HL-60 (cell line): ENCODE measurements around the gene DNM3.

Experiments
- GABPA ChIP-seq: IDR thresholded peaks from 2 replicates; pipeline ENCODE4 v1.6.1; 2012; ENCODE audit warnings: low read depth
- POLR2AphosphoS5 ChIP-seq: IDR thresholded peaks from 2 replicates; pipeline ENCODE4 v1.6.1; 2012; ENCODE audit warnings: low read depth
- SPI1 ChIP-seq: IDR thresholded peaks from 2 replicates; pipeline ENCODE4 v1.6.1; 2012; ENCODE audit warnings: low read depth, mild to moderate bottlenecking, borderline replicate concordance
- TF ChIP-seq, protein P1 (sequence below): IDR thresholded peaks from one replicate; pipeline ENCODE4 v1.5.1; 2011; ENCODE audit warnings: low read length, control low read depth, inconsistent platforms; ENCODE audit not compliant: insufficient read depth

DNA sequence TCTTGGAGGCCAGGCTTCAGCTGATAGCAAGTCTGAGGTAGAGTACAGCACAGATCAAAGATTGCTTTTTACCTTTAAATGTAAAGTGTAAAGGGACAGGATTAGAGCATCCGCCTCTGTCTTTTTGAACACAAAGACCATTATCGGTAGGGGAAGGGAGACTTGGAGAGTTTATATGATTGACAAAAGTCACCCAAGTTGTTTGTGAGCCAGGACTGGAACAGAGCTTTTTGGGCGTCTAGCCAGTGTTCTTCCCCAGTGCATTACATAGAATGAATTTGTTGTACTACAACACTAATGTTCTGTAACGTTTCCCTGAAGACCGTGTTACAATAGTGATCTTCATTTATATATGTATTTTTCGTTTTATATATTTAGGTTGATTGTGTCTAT is 611.9 kb downstream of the DNM3 start:
- TF ChIP-seq, protein P1, sequence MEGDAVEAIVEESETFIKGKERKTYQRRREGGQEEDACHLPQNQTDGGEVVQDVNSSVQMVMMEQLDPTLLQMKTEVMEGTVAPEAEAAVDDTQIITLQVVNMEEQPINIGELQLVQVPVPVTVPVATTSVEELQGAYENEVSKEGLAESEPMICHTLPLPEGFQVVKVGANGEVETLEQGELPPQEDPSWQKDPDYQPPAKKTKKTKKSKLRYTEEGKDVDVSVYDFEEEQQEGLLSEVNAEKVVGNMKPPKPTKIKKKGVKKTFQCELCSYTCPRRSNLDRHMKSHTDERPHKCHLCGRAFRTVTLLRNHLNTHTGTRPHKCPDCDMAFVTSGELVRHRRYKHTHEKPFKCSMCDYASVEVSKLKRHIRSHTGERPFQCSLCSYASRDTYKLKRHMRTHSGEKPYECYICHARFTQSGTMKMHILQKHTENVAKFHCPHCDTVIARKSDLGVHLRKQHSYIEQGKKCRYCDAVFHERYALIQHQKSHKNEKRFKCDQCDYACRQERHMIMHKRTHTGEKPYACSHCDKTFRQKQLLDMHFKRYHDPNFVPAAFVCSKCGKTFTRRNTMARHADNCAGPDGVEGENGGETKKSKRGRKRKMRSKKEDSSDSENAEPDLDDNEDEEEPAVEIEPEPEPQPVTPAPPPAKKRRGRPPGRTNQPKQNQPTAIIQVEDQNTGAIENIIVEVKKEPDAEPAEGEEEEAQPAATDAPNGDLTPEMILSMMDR: no peak
- TF ChIP-seq POLR2AphosphoS5 (no peak), GABPA (no peak), SPI1 (no peak)
